HCT116 (cell line): ENCODE data around the gene DCTD. TPM values are rescaled to one million over a fixed set of nuclear protein-coding genes. Genes with fewer than 3 reads are reported as not detected.

ENCODE experiments used
- ATAC-seq: fragments of 200-7000 bp; cut with Tn5 transposase; 2 replicates; pipeline ENCODE4 v1.9.1; 2020; ENCODE audit warnings: mild to moderate bottlenecking, moderate library complexity
- BruUV-seq: library from RNA; stranded (reverse); fragments of 400-500 nt; replicated peaks from 2 replicates; lab custom pipeline; 2021; lab: Mats Ljungman, UMichigan
- CTCF ChIA-PET: fragments of 300-600 bp; sonication (Branson Sonifier 250); formaldehyde crosslinking; loops from one replicate; lab custom pipeline; 2021; ENCODE audit warnings: antibody characterized with exemption; lab: Charles Lee
- POLR2A ChIA-PET: fragments of 300-600, 350-600 bp; sonication (Branson Sonifier 250); formaldehyde crosslinking; loops from one replicate; lab custom pipeline; 2021; ENCODE audit warnings: antibody characterized with exemption; lab: Charles Lee
- RAD21 ChIA-PET, 2 experiments: fragments of 300-600 bp; sonication (Branson Sonifier 250); formaldehyde crosslinking; loops; one replicate each; lab custom pipeline; 2023; ENCODE audit warnings: low total read pairs in 2 of 2; ENCODE audit not compliant: uncharacterized antibody in 2 of 2, unreplicated experiment in 2 of 2, low non-redundant PET in 1 of 2; lab: Charles Lee
- DNase-seq: peaks from one replicate; pipeline ENCODE4 v3.0.0-alpha.2; 2010; ENCODE audit warnings: low read depth, low spot score
- H2AFZ ChIP-seq: fragments of 200-600 bp; shearing (Covaris generic), sonication (generic); 2 replicates; pipeline ENCODE4 v1.6.1; 2017; ENCODE audit warnings: low read depth, mixed run types, mixed read lengths, antibody characterized with exemption, low read length; ENCODE audit not compliant: poor library complexity, severe bottlenecking
- H3K27ac ChIP-seq: 2 replicates; pipeline ENCODE4 v1.5.1; 2012; ENCODE audit warnings: low read depth, low read length
- H3K27me3 ChIP-seq: fragments of 200-600 bp; sonication (generic); 2 replicates; pipeline ENCODE4 v1.6.1; 2016; ENCODE audit warnings: mixed run types, low read length, mixed read lengths; ENCODE audit not compliant: insufficient read depth
- H3K36me3 ChIP-seq, 2 experiments: fragments of 200-500 bp in 1 of 2; fragments of 200-600 bp in 1 of 2; sonication (Bioruptor generic) in 1 of 2; sonication (generic) in 1 of 2; 2 replicates each; pipeline versions ENCODE4 v1.5.1 to v1.6.1; 2014 to 2016; ENCODE audit warnings: low read length in 2 of 2, inconsistent platforms in 1 of 2, mixed read lengths in 1 of 2, mixed run types in 1 of 2; ENCODE audit not compliant: insufficient read depth in 2 of 2, control insufficient read depth in 1 of 2
- H3K4me1 ChIP-seq, 2 experiments: fragments of 200-600 bp in 1 of 2; sonication (generic) in 1 of 2; 2 replicates each; pipeline versions ENCODE4 v1.5.1 to v1.6.1; 2012 to 2017; ENCODE audit warnings: low read length in 2 of 2, inconsistent platforms in 1 of 2, mild to moderate bottlenecking in 1 of 2, mixed read lengths in 1 of 2, mixed run types in 1 of 2, moderate library complexity in 1 of 2; ENCODE audit not compliant: insufficient read depth in 2 of 2, control insufficient read depth in 1 of 2
- H3K4me2 ChIP-seq: fragments of 200-600 bp; sonication (generic); 2 replicates; pipeline ENCODE4 v1.6.1; 2017; ENCODE audit warnings: mixed run types, low read length, mixed read lengths
- H3K4me3 ChIP-seq, 2 experiments: fragments of 200-600 bp in 1 of 2; sonication (generic) in 1 of 2; replicated peaks in 1 of 2; 2 replicates each; pipeline ENCODE4 v1.5.1; 2011 to 2016; ENCODE audit warnings: low read length in 2 of 2, control low read depth in 1 of 2, low read depth in 1 of 2, mild to moderate bottlenecking in 1 of 2, mixed read lengths in 1 of 2, mixed run types in 1 of 2
- H3K79me2 ChIP-seq: fragments of 200-600 bp; sonication (generic); 2 replicates; pipeline ENCODE4 v1.6.1; 2017; ENCODE audit warnings: mild to moderate bottlenecking, mixed run types, low read length, moderate library complexity, mixed read lengths; ENCODE audit not compliant: insufficient read depth
- H3K9ac ChIP-seq: fragments of 200-600 bp; sonication (generic); 2 replicates; pipeline ENCODE4 v1.6.1; 2016; ENCODE audit warnings: low read length, mixed read lengths
- H3K9me2 ChIP-seq: fragments of 200-600 bp; sonication (generic), shearing (Covaris generic); 2 replicates; pipeline ENCODE4 v1.6.1; 2017; ENCODE audit warnings: mixed run types, mild to moderate bottlenecking, moderate library complexity; ENCODE audit not compliant: insufficient read depth
- H3K9me3 ChIP-seq, 2 experiments: fragments of 200-500 bp in 1 of 2; fragments of 200-600 bp in 1 of 2; sonication (Bioruptor generic) in 1 of 2; sonication (generic) in 1 of 2; 2 replicates each; pipeline ENCODE4 v1.6.1; 2014 to 2017; ENCODE audit warnings: low read length in 2 of 2, mixed read lengths in 2 of 2, inconsistent platforms in 1 of 2, low read depth in 1 of 2, mild to moderate bottlenecking in 1 of 2, mixed run types in 1 of 2, moderate library complexity in 1 of 2; ENCODE audit not compliant: control insufficient read depth in 1 of 2, insufficient read depth in 1 of 2
- H4K20me1 ChIP-seq: fragments of 200-600 bp; sonication (generic), shearing (Covaris generic); 2 replicates; pipeline ENCODE4 v1.6.1; 2017; ENCODE audit warnings: mixed run types, mild to moderate bottlenecking, moderate library complexity; ENCODE audit not compliant: insufficient read depth
- ATF3 ChIP-seq: IDR thresholded peaks from 2 replicates; pipeline ENCODE4 v1.6.1; 2012
- CBX3 ChIP-seq: IDR thresholded peaks from 2 replicates; pipeline ENCODE4 v1.6.1; 2012; ENCODE audit warnings: low read depth
- CEBPB ChIP-seq: IDR thresholded peaks from 2 replicates; pipeline ENCODE4 v1.6.1; 2012; ENCODE audit warnings: low read depth
- EGR1 ChIP-seq: IDR thresholded peaks from 2 replicates; pipeline ENCODE4 v1.6.1; 2012; ENCODE audit warnings: low read depth
- ELF1 ChIP-seq: IDR thresholded peaks from 2 replicates; pipeline ENCODE4 v1.6.1; 2012; ENCODE audit warnings: low read depth, borderline replicate concordance
- EZH2 ChIP-seq: fragments of 200-600 bp; sonication (generic); IDR thresholded peaks from 2 replicates; pipeline ENCODE4 v1.6.1; 2017; ENCODE audit warnings: antibody characterized with exemption, mixed run types
- EZH2phosphoT487 ChIP-seq: fragments of 200-600 bp; IDR thresholded peaks from 2 replicates; pipeline ENCODE4 v1.6.1; 2018; ENCODE audit warnings: antibody characterized with exemption, borderline replicate concordance
- POLR2A ChIP-seq: IDR thresholded peaks from 2 replicates; pipeline ENCODE4 v1.7.0; 2011; ENCODE audit warnings: borderline replicate concordance; ENCODE audit not compliant: insufficient read depth, insufficient read length; ENCODE audit errors: extremely low read depth
- POLR2AphosphoS5 ChIP-seq: IDR thresholded peaks from 2 replicates; pipeline ENCODE4 v1.6.1; 2011; ENCODE audit warnings: mild to moderate bottlenecking, low read depth, low read length, moderate library complexity
- RAD21 ChIP-seq: IDR thresholded peaks from 2 replicates; pipeline ENCODE4 v1.6.1; 2012; ENCODE audit warnings: low read depth, mild to moderate bottlenecking
- REST ChIP-seq: IDR thresholded peaks from 2 replicates; pipeline ENCODE4 v1.6.1; 2012; ENCODE audit warnings: low read depth
- SP1 ChIP-seq: IDR thresholded peaks from 2 replicates; pipeline ENCODE4 v1.6.1; 2012; ENCODE audit warnings: low read depth
- SRF ChIP-seq: IDR thresholded peaks from 2 replicates; pipeline ENCODE4 v1.6.1; 2012; ENCODE audit warnings: low read depth
- TCF7L2 ChIP-seq: IDR thresholded peaks from 2 replicates; pipeline ENCODE4 v1.7.0; 2011; ENCODE audit warnings: borderline replicate concordance, inconsistent platforms; ENCODE audit not compliant: insufficient read depth, insufficient read length; ENCODE audit errors: extremely low read depth
- YY1 ChIP-seq: IDR thresholded peaks from 2 replicates; pipeline ENCODE4 v1.6.1; 2011; ENCODE audit warnings: low read length, low read depth, moderate library complexity, mild to moderate bottlenecking; ENCODE audit not compliant: insufficient replicate concordance; ENCODE audit errors: extremely low read depth
- ZBTB33 ChIP-seq: IDR thresholded peaks from 2 replicates; pipeline ENCODE4 v1.6.1; 2011; ENCODE audit warnings: mild to moderate bottlenecking, low read length, moderate library complexity; ENCODE audit not compliant: insufficient replicate concordance; ENCODE audit errors: extremely low read depth
- ZFX ChIP-seq: fragments of 450-650 bp; IDR thresholded peaks from 2 replicates; pipeline ENCODE4 v1.6.1; 2017
- ZNF274 ChIP-seq: fragments of 200-500 bp; sonication (Bioruptor generic); IDR thresholded peaks from 2 replicates; pipeline ENCODE4 v1.6.1; 2014; ENCODE audit warnings: mild to moderate bottlenecking, low read depth, low read length, inconsistent platforms
- intact Hi-C: fragments of 100-400 bp; cut with micrococcal nuclease; formaldehyde crosslinking; loops from 2 replicates; pipeline ENCODE4 v1.10.0; 2022
- total RNA-seq: library from RNA; stranded (reverse); gene quantifications from one replicate; pipeline ENCODE4 v1.2.1, GENCODE V29; 2021; ENCODE audit not compliant: unreplicated experiment
- TF ChIP-seq, protein P1 (sequence below): IDR thresholded peaks from 2 replicates; pipeline ENCODE4 v1.6.1; 2012
- TF ChIP-seq, protein P2 (sequence below), 3 experiments: fragments of 200-600 bp in 1 of 3; sonication (generic) in 1 of 3; IDR thresholded peaks in 2 of 3; conservative IDR thresholded peaks in 1 of 3; 2 replicates each; pipeline ENCODE4 v1.5.1; 2012 to 2017; ENCODE audit warnings: low read depth in 2 of 3, low read length in 2 of 3, antibody characterized with exemption in 1 of 3, borderline replicate concordance in 1 of 3, control low read depth in 1 of 3, mild to moderate bottlenecking in 1 of 3, mixed read lengths in 1 of 3, mixed run types in 1 of 3, moderate library complexity in 1 of 3; ENCODE audit not compliant: insufficient read depth in 1 of 3

DCTD gene
- total RNA-seq, 1 experiment from 2014 or later, result 96.3 TPM

DNA sequence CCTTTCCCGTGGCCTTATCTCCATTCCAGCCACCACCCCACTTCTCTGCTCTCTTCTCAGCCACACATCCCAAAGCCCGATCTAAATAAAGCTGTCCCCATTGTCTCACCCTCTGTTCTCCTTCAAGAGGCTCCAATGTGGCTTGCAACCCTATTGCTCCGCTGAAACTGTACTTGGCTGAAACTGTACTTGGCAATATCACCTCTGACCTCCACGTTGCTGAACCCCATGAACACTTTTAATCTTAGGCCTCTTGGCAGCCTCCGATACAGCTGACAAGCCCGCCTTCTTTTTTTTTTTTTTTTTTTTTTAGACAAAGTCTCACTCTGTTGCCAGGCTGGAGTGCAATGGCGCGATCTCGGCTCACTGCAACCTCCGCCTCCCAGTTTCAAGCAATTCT, 12.1 kb downstream of the DCTD start:
- CTCF ChIA-PET, result interaction anchor here (0.7 kb wide), 2 partner anchors 20 to 26 kb away, joined by 3 read pairs; no protein-coding TSS in a partner anchor
- H3K9me2 ChIP-seq, result no peaks in the 10 kb centered on the region
- POLR2A ChIA-PET, result no interaction called here

More for the DNA sequence above, 12.1 kb downstream of the DCTD start:
- no peak overlapping the region for H3K4me3 ChIP-seq
- no peak overlapping the region for H3K27ac ChIP-seq
- intact Hi-C loops, result no loop called here
- no peaks in the 10 kb centered on the region for H3K27me3 ChIP-seq
- peaks cover 14 to 21% of the 10 kb centered on the region in 2 experiments; a peak in 3 of 4 replicates for H3K36me3 ChIP-seq
- peaks cover 49% of the 10 kb centered on the region for H3K79me2 ChIP-seq
- H4K20me1 ChIP-seq, result no peaks in the 10 kb centered on the region
- RAD21 ChIA-PET, result no interaction called here
- H3K9ac ChIP-seq, result no peak overlapping the region
- no peak overlapping the region for H2AFZ ChIP-seq
- no peak overlapping the region for H3K4me2 ChIP-seq
- ATAC-seq (no peak), DNase-seq (no peak)
- TF ChIP-seq SP1 (no peak), CBX3 (no peak), EZH2 (no peak), YY1 (no peak), POLR2AphosphoS5 (no peak), REST (no peak), ATF3 (no peak), EZH2phosphoT487 (no peak), ZBTB33 (no peak), ZNF274 (no peak), TCF7L2 (no peak), ZFX (no peak), ELF1 (no peak), CEBPB (no peak), POLR2A (no peak), EGR1 (no peak), SRF (no peak), RAD21 (no peak)
- TF ChIP-seq, protein P1, sequence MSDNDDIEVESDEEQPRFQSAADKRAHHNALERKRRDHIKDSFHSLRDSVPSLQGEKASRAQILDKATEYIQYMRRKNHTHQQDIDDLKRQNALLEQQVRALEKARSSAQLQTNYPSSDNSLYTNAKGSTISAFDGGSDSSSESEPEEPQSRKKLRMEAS, result no peak
- TF ChIP-seq, protein P2, sequence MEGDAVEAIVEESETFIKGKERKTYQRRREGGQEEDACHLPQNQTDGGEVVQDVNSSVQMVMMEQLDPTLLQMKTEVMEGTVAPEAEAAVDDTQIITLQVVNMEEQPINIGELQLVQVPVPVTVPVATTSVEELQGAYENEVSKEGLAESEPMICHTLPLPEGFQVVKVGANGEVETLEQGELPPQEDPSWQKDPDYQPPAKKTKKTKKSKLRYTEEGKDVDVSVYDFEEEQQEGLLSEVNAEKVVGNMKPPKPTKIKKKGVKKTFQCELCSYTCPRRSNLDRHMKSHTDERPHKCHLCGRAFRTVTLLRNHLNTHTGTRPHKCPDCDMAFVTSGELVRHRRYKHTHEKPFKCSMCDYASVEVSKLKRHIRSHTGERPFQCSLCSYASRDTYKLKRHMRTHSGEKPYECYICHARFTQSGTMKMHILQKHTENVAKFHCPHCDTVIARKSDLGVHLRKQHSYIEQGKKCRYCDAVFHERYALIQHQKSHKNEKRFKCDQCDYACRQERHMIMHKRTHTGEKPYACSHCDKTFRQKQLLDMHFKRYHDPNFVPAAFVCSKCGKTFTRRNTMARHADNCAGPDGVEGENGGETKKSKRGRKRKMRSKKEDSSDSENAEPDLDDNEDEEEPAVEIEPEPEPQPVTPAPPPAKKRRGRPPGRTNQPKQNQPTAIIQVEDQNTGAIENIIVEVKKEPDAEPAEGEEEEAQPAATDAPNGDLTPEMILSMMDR (IDR thresholded peaks at IDR 0.05 in 2 of 3, conservative IDR thresholded peaks at IDR 0.05 in 1 of 3; ENCODE audit: borderline replicate concordance in 1 of 3, insufficient read depth in 1 of 3, low read depth in 2 of 3, low read length in 2 of 3), result no peak
- H3K9me3 ChIP-seq, result no peaks in the 10 kb centered on the region
- no TSS peak for BruUV-seq
- no peaks in the 10 kb centered on the region for H3K4me1 ChIP-seq
